HL-60/S4 treated with retinoic acid at 250 ng/mL for 4 days and 3 days (cell line): ENCODE results near the gene SPATA21.
"Not testable (repeated sequence)": the region's sequence is repeated elsewhere in the genome, so short reads cannot be mapped to it uniquely, and the experiment has no call there.

Source experiments
- in situ Hi-C: fragments of 300-500 bp; cut with MboI; formaldehyde crosslinking; loops from 2 replicates; pipeline ENCODE4 v1.7.0; 2022; ENCODE audit warnings: low sequenced_read_pairs

SPATA21 gene, protein sequence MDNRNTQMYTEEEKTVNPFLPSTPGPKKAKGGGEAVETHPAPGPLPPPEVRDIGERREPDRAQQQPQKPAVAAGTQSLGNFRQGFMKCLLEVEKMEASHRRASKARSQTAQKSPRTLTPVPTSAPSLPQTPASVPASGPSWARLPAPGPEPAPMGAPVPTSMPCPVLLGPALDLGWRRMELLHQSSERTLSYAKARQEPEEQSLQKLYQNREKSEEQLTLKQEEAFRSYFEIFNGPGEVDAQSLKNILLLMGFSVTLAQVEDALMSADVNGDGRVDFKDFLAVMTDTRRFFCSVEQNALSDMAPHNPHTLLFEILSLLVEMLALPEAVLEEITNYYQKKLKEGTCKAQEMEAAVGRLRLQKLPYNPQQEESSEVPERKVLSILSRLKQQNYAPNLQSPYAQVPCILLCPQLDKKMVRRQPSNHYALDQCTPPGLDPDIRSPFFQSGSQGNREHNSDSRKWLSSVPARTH

DNA sequence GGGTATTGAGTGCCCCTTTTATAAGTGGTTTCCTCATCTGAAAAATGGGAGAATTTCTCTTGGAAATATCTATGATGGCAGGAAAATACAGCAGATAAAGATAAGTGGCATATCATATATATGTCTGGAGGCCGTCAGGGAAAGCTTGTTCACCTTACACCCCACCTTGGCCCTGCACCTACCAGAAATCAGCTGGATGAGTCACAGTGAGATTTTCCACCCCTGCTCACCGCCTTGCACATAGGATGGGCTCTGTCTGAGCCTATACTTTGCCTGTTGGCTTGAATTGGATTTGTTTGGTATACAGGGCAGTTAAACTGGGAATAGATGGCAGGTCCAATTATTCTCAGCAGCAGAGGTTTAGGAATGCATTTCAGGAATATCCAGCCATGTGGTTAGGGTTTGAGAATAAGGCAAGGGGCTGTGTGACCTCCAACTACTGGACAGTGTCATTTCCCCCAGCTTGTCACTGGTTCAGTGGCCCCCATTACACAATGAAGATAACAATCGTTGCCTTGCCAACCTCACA lies at the start of gene SPATA21:
TSS of gene SPATA21 (minus strand) at position 479 of the 529 bp plus-strand sequence. CDS start 6,053 bp downstream, outside the sequence.
- in situ Hi-C loops = no loop called here

DNA sequence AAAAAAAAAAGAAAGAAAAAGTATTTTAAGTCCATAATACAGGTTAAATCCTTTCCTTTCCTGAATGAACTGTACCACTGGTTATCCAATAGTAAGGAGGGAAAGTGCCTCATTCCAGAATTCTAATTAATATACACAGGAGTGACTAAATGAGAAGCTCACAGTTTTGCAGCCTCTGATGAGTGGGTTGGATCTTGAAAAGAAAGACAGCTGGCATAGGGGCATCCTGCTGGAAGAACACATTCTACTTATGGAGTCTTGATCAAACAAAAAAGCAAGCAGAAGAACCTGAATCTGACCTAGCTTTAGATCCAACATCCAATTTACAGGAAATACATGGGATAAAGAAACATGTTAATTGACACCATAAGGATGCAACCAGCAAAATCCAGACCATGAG lies 49.8 kb upstream of the SPATA21 start:
- in situ Hi-C loops = not testable (repeated sequence)

DNA sequence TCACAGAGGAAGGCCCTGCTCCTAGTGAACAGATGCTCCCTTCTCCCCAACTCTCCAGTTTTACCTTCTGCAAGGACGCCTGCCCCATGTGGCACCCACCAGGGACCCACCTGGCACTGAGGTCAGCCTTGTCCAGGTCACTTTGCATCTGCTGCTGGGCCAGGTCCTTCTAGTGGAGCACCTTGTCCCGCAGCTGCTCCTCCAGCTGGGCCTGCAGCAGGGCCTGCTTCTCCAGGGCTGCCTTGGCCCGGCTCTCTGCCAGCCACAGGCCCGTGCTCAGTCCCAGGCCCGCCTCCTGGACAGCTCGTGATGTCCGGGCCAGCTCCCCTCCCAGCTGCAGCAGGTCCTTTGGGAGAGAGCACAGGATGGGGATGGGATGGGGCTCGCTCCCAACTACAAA lies 49.1 kb upstream of the SPATA21 start:
- in situ Hi-C loops = not testable (repeated sequence)

DNA sequence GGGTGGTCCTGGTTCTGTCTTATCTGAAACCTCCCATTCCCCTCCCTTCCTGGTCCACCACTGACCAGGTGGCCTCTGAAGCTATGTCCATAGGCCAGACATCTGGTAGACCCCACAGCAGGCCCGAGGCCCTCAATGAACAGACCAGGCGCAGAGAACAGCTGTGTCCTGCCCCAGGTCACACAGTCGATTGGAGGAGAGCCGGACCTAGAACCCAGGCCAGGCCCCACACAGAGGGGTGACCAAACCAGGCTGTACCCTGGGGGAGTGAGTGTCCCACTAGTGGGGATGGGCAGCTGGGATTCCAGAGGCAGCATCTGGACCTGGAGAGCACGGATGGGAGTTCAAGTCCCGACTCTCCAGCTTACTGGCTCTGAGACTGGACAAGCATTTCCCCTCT lies 47.7 kb upstream of the SPATA21 start:
- in situ Hi-C loops = no loop called here

DNA sequence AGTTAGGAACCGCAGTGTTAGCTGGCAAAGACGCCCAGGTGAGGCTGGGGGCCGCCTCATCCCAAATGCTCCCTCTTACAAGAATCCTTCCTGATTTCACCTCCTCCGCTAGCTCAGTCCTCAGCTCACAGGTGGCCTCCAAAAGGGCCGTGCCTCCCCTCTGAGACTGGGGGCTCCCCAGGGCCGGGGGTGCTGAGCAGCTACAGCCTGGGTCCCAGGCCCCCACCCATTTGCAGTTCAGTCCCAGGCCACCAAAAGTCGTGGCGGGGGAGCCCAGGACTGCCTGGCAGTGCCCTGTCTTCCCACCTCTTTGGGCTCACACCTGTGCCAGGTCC lies 47.2 kb upstream of the SPATA21 start:
- in situ Hi-C loops = no loop called here

DNA sequence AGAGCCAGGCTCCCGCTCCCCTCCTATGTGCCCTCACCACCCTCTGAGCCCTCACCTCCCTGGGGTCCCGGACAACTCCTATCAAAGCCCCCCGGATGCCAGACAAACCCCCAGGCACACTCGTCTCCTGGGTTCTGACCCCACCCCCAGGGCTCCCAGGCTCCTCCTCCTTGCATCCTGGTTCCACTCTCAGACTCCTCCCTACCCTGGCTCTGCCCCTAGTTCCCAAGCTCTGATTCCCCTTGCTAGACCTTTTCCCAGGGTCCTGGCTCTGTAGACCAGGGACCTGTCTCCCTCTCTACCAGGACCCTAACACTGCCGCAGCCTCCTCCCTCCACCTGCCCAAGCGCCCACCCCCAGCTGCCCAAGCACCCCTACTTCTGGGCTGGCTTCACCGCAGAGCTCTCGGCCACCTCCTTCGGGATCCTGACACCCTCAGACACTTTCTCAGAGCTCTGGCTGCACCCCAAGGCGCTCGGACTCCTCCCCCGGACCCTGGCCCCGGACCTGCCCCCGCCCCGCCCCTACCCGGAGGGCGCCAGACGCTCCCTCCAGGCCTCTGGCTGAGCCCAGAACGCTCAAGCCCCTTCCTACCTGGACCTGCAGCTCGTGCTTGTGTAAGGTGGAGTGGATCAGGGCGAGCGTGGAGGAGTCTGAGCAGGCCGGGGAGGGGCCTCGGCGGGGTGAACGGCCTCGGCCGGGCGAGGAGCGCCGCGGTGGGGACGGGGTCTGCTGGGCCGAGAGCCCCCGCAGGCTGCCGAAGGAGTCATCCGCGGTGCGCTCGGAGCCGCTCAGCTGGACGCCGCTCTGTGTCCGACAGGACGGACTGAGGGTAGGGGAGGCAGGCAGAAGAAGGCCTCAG lies 46.6 kb upstream of the SPATA21 start:
- in situ Hi-C loops = not testable (repeated sequence)

DNA sequence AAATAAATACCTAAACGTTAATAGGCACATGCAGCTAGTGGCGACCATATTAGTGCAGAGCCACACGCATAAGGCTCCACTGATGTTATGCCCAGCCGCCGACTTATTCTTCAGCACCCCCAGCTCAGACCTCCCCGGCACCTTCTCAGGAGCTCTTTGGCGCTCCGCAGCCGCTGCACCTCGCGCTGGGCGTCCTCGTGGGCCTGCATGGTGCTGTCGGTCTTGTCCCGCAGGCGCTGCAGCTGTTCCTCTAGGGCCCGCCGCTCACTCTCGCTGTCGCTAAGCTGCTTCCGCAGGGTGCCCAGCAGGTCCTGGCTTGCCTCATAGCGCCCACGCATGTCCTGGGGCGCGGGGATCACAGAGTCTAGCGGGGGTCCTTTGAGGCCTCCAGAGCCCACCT lies 45.9 kb upstream of the SPATA21 start:
- in situ Hi-C loops = not testable (repeated sequence)

DNA sequence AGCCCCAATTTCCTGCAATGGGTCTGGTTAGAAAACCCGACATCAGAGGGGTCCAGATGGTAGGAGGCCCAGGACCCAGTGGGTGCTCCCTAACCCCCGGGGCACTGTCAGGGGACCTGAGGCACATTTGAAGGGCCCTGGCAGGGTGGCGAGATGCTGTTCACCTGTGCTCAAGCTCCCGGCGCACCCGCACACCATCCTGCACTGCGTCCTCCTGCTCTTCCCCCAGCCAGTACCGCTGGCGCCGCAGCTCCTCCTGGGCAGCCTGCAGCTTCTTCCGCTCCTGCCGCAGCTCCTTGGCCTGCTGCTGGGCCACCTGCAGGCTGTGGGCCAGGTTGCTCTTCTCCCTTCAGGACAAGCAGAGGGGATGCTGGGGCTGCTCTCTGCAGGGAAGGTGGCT lies 40.9 kb upstream of the SPATA21 start:
- in situ Hi-C loops = no loop called here

DNA sequence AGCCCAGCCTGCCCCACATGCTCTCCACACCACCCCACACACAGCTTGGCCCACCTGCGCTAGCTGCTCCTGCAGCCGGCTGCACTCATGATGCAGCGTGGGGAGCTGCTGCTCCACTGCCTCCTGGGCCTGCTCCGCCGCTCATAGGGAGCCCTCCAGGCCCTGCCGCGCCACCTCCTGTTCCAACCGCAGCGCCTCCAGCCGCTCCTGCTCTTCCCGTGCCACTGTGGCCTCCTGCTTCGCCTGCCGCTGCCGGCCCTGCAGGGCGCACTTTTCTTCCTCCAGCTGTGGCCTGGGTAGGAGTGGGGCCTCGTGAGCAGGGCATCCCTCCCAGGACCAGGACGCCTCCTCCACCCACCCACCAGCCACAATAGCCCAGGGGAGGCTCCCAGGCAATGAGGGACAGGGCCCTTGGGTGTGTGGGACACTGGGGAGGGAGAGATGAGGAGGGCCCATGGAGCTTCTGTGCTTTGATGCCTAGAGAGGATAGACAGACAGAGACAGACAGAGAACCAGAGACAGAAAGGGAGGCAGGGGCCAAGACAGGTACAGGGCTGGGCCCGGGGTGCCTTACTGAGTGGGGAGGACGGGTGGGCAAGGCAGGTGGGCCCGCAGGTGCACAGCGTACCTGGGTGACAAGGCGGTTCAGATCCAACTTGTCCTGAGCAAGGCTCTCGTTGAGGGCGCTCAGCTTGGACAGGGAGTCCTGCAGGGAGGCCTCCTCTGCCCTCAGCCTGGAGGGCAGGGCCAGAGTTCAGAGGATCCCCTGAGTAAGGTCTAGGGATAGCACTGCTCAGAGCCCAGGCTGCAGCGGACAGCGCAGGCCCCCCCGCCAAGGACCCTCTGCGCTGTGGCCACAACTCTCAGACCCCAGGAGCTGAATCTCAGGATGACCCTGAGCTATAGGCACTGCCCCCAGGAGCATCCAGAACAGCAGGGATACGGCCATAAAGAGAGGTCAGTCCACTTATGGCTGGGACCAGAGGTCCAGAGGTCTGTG lies 38.8 kb upstream of the SPATA21 start:
- in situ Hi-C loops = not testable (repeated sequence)

DNA sequence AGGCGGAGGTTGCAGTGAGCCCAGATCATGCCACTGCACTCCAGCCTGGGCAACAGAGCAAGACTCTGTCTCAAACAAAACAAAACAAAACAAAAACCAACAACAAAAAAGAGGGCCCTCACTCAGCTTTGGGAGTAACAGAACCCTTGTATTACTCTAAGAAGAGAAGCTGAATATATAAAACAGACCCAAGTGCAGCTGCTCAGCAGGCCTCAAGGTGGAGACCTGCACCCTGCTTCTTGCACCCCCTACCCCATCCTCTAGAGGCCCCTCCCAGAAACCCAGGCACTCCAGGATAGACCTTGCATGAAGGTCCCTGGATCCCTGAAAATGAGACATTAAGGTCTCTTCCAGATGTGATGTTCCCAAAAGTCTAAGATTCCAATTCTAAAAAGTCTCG lies 37.7 kb upstream of the SPATA21 start:
- in situ Hi-C loops = not testable (repeated sequence)

DNA sequence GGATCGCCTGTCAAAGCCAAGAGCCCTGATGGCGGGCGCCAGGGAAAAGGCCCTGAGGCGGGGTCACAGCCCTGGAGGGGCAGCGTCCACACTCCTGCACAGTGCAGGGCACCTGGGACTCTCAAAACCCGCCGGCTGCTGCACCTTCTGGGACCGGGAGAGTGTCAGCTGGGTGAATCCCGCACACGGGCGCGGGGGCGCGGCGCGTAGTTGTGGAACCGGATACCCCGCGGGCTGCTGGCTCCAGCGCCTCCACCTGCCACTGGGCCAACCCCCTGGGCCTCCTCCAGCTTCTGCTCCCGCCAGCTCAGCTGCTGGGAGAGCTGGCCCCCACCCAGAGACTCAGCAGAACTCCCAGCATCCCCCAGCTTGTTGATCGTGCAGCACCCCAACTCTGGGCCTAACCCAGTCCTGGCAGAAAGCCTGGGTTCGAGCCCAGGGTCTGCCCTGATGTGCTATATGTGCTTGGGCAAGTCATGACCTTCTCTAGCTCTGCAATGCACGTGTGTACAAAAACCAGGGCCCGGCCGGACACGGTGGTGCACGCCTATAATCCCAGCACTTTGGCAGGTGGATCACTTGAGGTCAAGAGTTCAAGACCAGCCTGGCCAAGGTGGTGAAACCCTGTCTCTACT lies 37.1 kb upstream of the SPATA21 start:
- in situ Hi-C loops = no loop called here

DNA sequence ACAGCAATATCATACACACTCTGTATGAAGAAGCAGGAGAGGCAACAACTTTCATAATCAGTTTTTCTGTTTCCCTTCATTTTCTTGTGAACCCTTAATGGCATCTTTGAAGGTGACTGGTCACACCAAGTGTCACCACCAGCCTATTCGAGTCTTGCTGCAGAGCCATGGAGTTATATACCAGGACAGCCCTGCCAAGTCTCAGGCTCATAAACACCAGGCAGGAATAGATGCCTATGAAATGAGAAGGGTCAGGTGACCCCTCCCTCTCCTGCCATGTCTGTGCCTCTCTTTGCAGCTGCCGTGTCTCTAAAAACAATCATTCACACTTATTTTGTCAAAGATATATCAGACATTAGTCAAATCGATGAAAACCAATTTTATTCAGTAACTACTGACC lies 31.3 kb upstream of the SPATA21 start:
- in situ Hi-C loops = no loop called here

DNA sequence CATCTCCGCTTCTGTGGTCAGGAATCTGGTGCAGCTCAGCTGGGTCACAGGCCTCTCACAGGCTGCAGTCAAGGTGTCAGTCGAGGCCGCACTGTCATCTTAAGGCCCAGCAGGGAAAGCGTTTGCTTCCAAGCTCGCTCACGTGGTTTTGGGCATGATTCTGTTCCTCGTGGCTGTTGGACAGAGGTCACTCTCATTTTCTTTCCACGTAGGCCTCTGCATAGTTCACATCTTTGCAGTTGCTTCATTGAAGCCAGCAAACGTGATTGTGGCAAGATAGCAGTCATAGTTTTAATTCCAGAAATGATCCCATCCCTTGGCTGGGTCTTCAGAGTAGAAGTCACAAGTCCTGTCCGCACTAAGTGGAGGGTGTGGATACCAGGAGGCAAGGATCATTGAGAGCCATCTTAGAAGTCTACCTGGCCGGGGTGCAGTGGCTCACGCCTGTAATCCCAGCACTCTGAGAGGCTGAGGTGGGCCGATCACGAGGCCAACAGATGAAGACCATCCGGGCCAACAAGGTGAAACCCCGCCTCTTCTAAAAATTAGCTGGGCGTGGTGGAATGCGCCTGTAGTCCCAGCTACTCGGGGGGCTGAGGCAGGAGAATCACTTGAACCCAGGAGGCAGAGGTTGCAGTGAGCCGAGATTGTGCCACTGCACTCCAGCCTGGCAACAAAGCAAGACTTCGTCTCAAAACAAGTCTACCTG lies 27.8 kb upstream of the SPATA21 start:
- in situ Hi-C loops = no loop called here

DNA sequence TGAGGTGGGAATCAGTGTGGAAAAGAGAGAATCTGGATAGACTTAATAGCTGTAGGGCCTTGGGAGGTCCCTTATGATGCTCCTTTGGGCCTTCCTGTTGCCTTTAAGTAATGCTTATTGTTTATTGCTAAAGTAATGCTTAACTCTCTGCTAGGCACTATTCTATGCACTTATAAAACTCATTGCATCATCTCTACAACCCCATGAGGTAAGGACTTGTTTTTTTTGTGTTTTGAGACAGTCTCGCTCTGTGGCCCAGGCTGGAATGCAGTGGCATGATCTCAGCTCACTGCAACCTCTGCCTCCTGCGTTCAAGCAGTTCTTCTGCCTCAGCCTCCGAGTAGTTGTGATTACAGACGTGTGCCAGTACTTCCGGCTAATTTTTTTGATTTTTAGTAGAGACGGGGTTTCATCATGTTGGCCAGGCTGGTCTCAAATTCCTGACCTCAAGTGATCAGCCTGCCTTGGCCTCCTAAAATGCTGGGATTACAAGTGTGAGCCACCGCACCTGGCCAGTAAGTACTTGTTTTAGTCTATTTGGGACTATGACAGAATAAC lies 25.6 kb upstream of the SPATA21 start:
- in situ Hi-C loops = no loop called here

DNA sequence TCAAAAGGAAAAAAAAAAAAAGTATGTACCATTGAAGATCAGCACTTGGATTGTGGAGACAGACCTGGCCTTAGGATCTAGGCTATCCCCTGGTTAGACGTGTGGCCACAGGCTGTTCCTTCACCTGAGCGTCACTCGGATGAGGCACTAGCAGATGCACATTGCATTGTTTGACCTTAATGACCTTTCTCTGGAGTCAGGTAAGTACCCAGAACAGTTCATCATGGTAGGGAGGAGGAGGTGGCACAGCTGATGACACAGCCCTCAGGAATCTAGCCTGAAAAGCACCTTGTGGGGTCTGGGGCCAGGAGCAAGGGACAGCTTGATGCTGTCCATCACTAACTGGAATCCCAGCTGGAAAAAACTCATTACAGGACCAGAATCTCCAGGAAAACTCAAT lies 24.5 kb upstream of the SPATA21 start:
- in situ Hi-C loops = no loop called here

DNA sequence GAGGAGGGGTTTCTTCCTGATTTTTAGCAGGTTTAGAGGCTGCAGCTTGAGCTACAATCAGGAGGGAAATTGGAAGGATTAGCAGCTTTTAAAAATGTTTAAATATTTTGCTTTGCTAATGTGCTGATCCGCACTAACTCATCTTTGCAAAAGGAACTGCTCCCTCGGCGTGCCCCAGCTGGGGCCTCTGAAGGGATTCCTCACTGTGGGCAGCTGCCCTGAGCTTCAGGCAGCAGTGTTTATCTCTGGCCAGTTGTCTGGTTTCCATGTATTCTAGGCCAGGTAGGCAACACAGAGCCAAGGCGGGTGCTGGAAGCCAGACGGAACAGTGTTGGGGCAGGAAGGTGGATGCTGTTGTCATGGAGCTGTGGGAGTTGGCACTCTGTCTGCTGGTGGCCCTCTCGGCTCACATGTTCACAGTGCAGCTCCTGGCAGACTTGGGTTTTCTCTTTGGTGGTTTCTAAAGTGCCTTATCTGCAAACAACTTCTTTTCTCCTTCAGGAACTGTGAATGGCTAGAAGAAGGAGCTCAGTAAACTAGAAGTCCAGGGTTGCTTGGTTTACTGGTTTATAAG lies 22.2 kb upstream of the SPATA21 start:
- in situ Hi-C loops = no loop called here

DNA sequence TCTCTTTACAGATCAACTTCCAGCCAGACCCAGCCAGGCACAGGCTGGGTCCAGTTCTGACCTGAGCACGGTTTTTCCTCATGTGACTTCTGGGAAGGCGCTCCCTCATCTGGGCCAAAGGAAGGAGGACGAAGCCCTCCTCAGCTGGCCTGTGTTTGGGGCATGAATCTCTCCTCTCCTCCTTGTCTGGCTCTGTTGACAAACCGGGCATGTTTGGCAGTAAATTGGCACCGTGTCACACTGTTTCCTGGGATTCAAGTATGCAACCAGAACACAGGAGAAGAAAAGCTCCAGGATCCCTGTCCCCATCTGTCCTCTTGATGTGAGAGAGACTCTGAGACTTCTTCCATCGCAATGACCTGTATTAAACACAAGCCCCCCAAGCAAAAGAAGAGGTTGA lies 21.6 kb upstream of the SPATA21 start:
- in situ Hi-C loops = no loop called here

DNA sequence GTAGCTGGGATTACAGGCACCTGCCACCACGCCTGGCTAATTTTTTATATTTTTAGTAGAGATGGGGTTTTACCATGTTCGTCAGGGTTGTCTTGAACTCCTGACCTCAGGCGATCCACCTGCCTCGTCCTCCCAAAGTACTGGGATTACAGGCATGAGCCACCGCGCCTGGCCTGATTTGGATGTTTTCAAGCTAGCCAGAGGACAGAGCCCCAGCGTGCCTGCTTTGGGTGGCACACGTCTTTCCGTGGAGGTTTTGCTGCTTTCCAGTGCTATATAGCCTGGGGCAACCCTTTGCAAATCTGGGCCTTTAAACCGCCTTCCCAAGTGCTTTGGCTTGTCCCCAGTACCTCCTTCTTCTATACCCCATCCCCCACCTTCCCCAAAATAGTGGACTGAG lies 18.9 kb upstream of the SPATA21 start:
- in situ Hi-C loops = not testable (repeated sequence)

DNA sequence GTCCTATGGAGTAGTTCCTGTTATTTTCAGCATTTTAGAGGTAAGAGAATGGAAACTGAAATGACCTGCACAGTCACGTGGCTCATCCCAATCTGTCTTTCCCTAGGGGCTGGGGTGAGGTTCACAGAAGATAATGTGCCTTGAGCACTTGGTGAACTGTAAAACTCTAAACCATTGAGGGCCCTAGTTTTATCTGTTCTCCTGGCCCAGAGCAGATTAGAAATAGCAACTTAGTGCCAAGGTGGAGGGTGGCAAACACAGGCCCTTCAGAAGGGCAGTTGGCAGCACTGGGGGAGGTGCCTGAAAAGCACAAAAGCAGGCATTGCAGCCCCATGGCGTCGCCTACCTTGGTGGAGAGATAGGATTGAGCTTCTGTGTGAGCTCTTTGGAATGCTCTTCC lies 17.7 kb upstream of the SPATA21 start:
- in situ Hi-C loops = not testable (repeated sequence)
